Neural progenitor cell (in vitro differentiated cells): ENCODE results near the gene TRAK2.

ENCODE experiments used
- EZH2 ChIP-seq: fragments of 200-600 bp; sonication (generic); IDR thresholded peaks from 2 replicates; pipeline ENCODE4 v1.6.1; 2017; ENCODE audit warnings: antibody characterized with exemption, mild to moderate bottlenecking, moderate library complexity
- TF ChIP-seq, protein P1 (sequence below): fragments of 200-600 bp; sonication (generic); IDR thresholded peaks from 2 replicates; pipeline ENCODE4 v1.5.1; 2017; ENCODE audit warnings: antibody characterized with exemption, mild to moderate bottlenecking

DNA sequence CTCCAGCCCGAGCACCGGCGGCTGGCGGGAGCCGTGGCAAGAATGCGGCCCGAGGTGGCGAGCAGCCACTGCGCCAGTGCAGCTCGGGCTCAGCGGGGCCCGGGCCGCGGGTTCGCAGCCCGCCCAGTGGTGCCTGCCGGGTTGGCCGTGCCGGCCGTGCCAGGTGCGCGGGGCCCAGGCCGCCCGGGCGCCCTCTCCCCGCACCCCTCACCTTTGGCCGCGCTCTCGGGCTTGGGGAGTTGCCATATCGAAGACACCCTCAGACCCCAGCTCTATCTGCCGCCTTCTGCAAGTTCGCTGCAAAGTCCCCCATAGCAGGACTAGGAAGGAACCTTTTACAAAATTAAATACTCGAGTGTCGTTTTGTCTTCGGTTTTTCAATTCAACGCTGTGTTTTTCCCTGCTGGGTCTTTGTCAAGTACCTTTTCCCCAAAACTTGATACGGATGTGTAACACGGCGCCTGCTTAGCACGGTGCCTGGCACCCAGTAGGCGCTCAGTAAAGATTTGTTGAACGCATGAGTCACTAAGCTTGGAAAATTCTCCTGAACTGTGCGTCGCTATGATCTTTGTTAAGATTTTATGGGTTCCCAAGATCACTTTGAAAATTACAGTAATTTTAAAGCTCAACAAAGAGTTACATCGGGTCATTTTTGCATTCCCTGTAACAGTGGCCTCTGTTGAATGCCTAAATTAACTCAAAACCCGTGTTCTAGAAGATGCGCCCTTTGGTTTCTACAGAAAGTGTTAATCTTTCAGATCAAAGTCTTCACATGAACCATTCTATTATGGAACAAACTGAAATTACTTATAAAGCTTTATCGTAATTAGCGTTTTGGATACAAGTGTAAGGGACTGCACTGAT is 1.0 kb upstream of the TRAK2 start:
- TF ChIP-seq, protein P1, sequence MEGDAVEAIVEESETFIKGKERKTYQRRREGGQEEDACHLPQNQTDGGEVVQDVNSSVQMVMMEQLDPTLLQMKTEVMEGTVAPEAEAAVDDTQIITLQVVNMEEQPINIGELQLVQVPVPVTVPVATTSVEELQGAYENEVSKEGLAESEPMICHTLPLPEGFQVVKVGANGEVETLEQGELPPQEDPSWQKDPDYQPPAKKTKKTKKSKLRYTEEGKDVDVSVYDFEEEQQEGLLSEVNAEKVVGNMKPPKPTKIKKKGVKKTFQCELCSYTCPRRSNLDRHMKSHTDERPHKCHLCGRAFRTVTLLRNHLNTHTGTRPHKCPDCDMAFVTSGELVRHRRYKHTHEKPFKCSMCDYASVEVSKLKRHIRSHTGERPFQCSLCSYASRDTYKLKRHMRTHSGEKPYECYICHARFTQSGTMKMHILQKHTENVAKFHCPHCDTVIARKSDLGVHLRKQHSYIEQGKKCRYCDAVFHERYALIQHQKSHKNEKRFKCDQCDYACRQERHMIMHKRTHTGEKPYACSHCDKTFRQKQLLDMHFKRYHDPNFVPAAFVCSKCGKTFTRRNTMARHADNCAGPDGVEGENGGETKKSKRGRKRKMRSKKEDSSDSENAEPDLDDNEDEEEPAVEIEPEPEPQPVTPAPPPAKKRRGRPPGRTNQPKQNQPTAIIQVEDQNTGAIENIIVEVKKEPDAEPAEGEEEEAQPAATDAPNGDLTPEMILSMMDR, result no peak
- TF ChIP-seq EZH2, result no peak
